Coronary artery (tissue), 2 donors: Measurements from ENCODE around the gene CA6.
"Not testable (repeated sequence)": the region's sequence is repeated elsewhere in the genome, so short reads cannot be mapped to it uniquely, and the experiment has no call there.

Experiments used
- DNase-seq: peaks from one replicate; pipeline ENCODE4 v3.0.0-alpha.2; 2017; ENCODE audit warnings: low spot score
- H3K27ac ChIP-seq, 2 donors: fragments of 200-600 bp; sonication (generic); one replicate each; pipeline ENCODE4 v1.5.1; 2016 to 2019
- H3K4me3 ChIP-seq: fragments of 200-600 bp; sonication (generic); 2 replicates; pipeline ENCODE4 v1.5.1; 2016; ENCODE audit warnings: mild to moderate bottlenecking, moderate library complexity
- CTCF ChIP-seq: fragments of 200-600 bp; sonication (generic); IDR thresholded peaks from one replicate; pipeline ENCODE4 v1.5.1; 2019; ENCODE audit warnings: antibody characterized with exemption

Gene CA6

GRCh38 chr1:9018333-9018732 is 72.7 kb downstream of the CA6 start:
- DNase-seq = no peak
- Histone ChIP-seq H3K4me3 (no peak overlapping the region), H3K27ac (no peak overlapping the region)
- no peak for TF ChIP-seq CTCF

GRCh38 chr1:9019896-9020295 is 74.2 kb downstream of the CA6 start:
- no peak for DNase-seq
- H3K27ac ChIP-seq = no peak overlapping the region
- TF ChIP-seq CTCF = no peak
- H3K4me3 ChIP-seq = no peak overlapping the region

- no peak for TF ChIP-seq CTCF
- DNase-seq = no peak
- no peak overlapping the region for H3K4me3 ChIP-seq
These were observed 74.6 kb downstream of the CA6 start for GRCh38 chr1:9020305-9020704.

GRCh38 chr1:9022026-9022738 is 76.5 kb downstream of the CA6 start:
- not testable (repeated sequence) for H3K4me3 ChIP-seq, DNase-seq, H3K27ac ChIP-seq

More at GRCh38 chr1:9020305-9020704, 74.6 kb downstream of the CA6 start:
- H3K27ac ChIP-seq = no peak overlapping the region

GRCh38 chr1:9022773-9023172 is 77.1 kb downstream of the CA6 start:
- H3K4me3 ChIP-seq = no peak overlapping the region
- TF ChIP-seq CTCF = no peak
- H3K27ac ChIP-seq = no peak overlapping the region
- no peak for DNase-seq
